Esophagus muscularis mucosa (tissue), 4 donors: ENCODE measurements around the gene ARID5B. TPM values are rescaled to one million over a fixed set of nuclear protein-coding genes. Genes with fewer than 3 reads are reported as not detected.

Experiments
- DNase-seq: peaks from one replicate; pipeline ENCODE4 v3.0.0-alpha.2; 2017; ENCODE audit errors: extremely low spot score
- H3K27ac ChIP-seq, 4 donors: fragments of 200-600 bp; sonication (generic); replicated peaks in 1 of 4; 1 replicate in 3 of 4; 2 replicates in 1 of 4; pipeline ENCODE4 v1.5.1; 2016 to 2019; ENCODE audit warnings: mild to moderate bottlenecking in 1 of 4
- H3K27me3 ChIP-seq, 4 donors: fragments of 200-600 bp; sonication (generic); one replicate each; pipeline versions ENCODE4 v1.5.1 to v1.6.0; 2016 to 2019
- H3K36me3 ChIP-seq, 4 donors: fragments of 200-600 bp; sonication (generic); one replicate each; pipeline ENCODE4 v1.5.1; 2016 to 2019
- H3K4me1 ChIP-seq, 4 donors: fragments of 200-600 bp; sonication (generic); one replicate each; pipeline ENCODE4 v1.5.1; 2016 to 2019
- H3K4me3 ChIP-seq, 4 donors: fragments of 200-600 bp; sonication (generic); 1 replicate in 2 of 4; 2 replicates in 2 of 4; pipeline ENCODE4 v1.5.1; 2016 to 2019; ENCODE audit warnings: mild to moderate bottlenecking in 4 of 4, moderate library complexity in 1 of 4
- H3K9me3 ChIP-seq, 4 donors: fragments of 200-600 bp; sonication (generic); 1 replicate in 3 of 4; 2 replicates in 1 of 4; pipeline ENCODE4 v1.5.1; 2016 to 2019
- EP300 ChIP-seq: sonication (generic); formaldehyde crosslinking; IDR thresholded peaks from one replicate; pipeline ENCODE4 v1.6.1; 2017; ENCODE audit warnings: antibody characterized with exemption
- POLR2A ChIP-seq: fragments of 450-650 bp; IDR thresholded peaks from one replicate; pipeline ENCODE4 v1.6.1; 2017; ENCODE audit warnings: antibody characterized with exemption, moderate library complexity, mild to moderate bottlenecking, low read depth
- POLR2AphosphoS5 ChIP-seq, 2 donors: sonication (generic); formaldehyde crosslinking; IDR thresholded peaks; one replicate each; pipeline ENCODE4 v1.6.1; 2017; ENCODE audit warnings: antibody characterized with exemption in 2 of 2
- WGBS: methylation state at CpG from one replicate; pipeline ENCODE4 v1.1.5; 2018; 5-methylcytosine and 5-hydroxymethylcytosine counted together
- intact Hi-C: fragments of 100-400 bp; cut with DNase I; formaldehyde crosslinking; loops from one replicate; pipeline ENCODE4 v1.15.1; 2023
- total RNA-seq, 4 donors: library from RNA; depleted of rRNA; stranded (reverse); fragments of >200 nt; gene quantifications; one replicate each; pipeline versions ENCODE4 v1.1.0 to v1.2.1, GENCODE V29; 2016
- TF ChIP-seq, protein P1 (sequence below), 3 experiments: fragments of 200-600 bp in 2 of 3; fragments of 450-650 bp in 1 of 3; sonication (generic) in 2 of 3; IDR thresholded peaks; one replicate each; pipeline ENCODE4 v1.5.1; 2017 to 2019; ENCODE audit warnings: antibody characterized with exemption in 3 of 3, mild to moderate bottlenecking in 2 of 3, moderate library complexity in 1 of 3

ARID5B gene
- total RNA-seq, 4 donors from 2014 or later = 33.6 to 150 (median 64.9) TPM

DNA sequence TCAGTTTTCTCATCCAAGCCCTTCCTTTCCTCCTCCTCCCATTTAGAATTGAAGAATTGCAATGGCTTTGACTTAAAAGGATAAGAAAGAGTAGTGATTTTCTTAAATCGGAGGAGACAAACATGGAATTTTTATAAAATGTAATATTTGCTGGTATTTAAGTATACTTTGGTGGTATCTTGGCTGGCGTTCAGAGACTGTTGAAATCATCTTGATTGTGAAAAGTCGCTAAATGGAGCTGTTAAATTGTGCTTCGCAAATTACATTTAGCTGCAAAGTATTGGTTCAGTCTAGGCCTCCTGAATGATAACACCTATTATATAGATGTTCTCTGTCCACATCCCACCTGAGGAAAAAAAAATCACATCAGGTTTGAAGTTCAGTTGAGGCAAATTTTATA, 81.8 kb downstream of the ARID5B start:
- H3K9me3 ChIP-seq = no peaks in the 10 kb centered on the region
- no peak overlapping the region for H3K4me3 ChIP-seq
- no peaks in the 10 kb centered on the region for H3K36me3 ChIP-seq
- H3K27ac ChIP-seq = no peak overlapping the region
- intact Hi-C loops = no loop called here
- no peak for DNase-seq
- peaks cover 35 to 47% (median 40%) of the 10 kb centered on the region in 4 donors for H3K4me1 ChIP-seq
- TF ChIP-seq EP300 (no peak), POLR2AphosphoS5 (IDR thresholded peaks at IDR 0.05) (no peak)
- 93% methylated on average over 4 of the region's 4 CpGs for WGBS
- H3K27me3 ChIP-seq = no peaks in the 10 kb centered on the region

DNA sequence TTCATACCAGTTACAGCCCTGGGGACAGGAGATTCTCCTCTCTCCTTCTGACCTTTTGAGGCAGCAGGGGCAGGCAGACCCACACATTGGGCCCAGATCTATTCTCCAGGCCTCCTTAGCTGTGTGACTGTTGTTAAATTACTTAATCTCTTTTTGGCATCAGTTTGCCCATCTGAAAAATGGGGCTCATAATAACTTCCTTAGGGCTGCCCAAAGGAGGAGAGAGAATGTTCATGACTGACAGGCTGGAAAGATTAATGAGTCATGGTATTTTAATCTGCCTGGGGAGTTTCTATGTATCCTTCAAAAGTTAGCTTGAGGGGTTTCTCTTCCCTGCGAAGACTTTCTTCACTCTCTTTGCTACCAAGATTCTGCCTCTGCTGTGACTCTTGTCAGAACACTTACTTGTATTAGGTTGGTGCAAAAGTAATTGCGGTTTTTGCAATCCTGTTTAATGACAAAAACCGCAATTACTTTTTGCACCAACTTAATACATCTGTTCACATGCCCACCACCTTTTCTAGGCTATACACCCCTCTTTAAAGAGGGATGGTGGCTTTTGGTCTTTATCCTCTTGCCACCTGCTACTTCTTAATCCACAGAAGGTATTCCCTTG, 83.4 kb downstream of the ARID5B start:
- H3K27me3 ChIP-seq = no peaks in the 10 kb centered on the region
- H3K9me3 ChIP-seq = no peaks in the 10 kb centered on the region
- intact Hi-C loops = no loop called here
- H3K27ac ChIP-seq = peak overlapping the region in 1 of 4 donors; percentile 36
- DNase-seq = no peak
- H3K4me1 ChIP-seq = peaks cover 38 to 48% (median 42%) of the 10 kb centered on the region in 4 donors
- TF ChIP-seq POLR2AphosphoS5 (IDR thresholded peaks at IDR 0.05) (no peak), POLR2A (no peak), EP300 (no peak)
- TF ChIP-seq, protein P1, sequence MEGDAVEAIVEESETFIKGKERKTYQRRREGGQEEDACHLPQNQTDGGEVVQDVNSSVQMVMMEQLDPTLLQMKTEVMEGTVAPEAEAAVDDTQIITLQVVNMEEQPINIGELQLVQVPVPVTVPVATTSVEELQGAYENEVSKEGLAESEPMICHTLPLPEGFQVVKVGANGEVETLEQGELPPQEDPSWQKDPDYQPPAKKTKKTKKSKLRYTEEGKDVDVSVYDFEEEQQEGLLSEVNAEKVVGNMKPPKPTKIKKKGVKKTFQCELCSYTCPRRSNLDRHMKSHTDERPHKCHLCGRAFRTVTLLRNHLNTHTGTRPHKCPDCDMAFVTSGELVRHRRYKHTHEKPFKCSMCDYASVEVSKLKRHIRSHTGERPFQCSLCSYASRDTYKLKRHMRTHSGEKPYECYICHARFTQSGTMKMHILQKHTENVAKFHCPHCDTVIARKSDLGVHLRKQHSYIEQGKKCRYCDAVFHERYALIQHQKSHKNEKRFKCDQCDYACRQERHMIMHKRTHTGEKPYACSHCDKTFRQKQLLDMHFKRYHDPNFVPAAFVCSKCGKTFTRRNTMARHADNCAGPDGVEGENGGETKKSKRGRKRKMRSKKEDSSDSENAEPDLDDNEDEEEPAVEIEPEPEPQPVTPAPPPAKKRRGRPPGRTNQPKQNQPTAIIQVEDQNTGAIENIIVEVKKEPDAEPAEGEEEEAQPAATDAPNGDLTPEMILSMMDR (IDR thresholded peaks at IDR 0.05) = no peak
- no peaks in the 10 kb centered on the region for H3K36me3 ChIP-seq
- WGBS = 93% methylated on average over 3 of the region's 3 CpGs
- H3K4me3 ChIP-seq = no peak overlapping the region

DNA sequence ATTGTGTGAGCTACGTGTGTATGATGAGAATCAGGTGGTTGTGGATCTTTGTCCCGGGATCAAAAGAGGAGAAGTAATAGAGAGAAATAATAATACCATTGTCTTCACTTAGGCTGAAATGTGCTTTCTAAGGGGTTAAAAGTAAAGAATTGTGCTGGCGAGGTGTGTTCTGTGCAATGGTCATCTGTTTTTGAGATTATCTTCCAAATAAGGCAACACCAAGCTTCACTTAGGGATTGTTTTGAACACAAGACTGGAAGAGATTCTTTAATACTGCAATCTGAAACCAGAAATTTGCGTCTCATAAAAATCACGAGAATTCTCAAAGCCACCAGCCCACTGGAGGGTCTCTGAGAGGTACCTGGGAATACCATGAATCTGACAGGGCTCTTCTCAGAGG, 84.2 kb downstream of the ARID5B start:
- Histone ChIP-seq H3K9me3 (no peaks in the 10 kb centered on the region), H3K27ac (peak overlapping the region; percentile 65 to 76 (median 70)), H3K36me3 (no peaks in the 10 kb centered on the region), H3K4me3 (no peak overlapping the region), H3K27me3 (no peaks in the 10 kb centered on the region), H3K4me1 (peaks cover 30 to 41% (median 35%) of the 10 kb centered on the region in 4 donors)
- intact Hi-C loops = no loop called here
- TF ChIP-seq EP300 (no peak), POLR2A (no peak), POLR2AphosphoS5 (IDR thresholded peaks at IDR 0.05) (no peak)
- TF ChIP-seq, protein P1 (IDR thresholded peaks at IDR 0.05) = no peak
- no peak for DNase-seq
- 85% methylated on average over 5 of the region's 5 CpGs for WGBS

DNA sequence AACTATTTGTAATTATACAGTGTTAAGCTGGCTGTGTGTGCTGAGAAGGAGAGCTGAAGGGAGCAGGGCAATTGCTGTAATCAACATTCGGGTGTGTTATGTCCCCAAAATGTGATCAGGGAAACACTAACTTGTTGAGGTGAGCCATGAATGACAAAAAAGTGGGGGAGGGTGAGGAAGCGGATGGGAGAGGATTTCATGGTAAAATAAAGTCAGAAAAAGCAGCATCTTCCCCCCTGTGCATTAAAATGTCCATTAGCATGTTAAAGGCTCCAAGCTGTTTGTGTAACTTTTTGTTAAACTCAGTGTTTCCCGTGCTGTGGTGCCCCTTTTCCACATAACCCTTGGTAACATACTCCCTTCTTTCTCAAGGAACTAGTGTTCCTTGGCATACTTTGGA, 84.9 kb downstream of the ARID5B start:
- WGBS = 82% methylated on average over 3 of the region's 3 CpGs
- intact Hi-C loops = no loop called here

GRCh38 chr10:61986788-61987492, 85.4 kb downstream of the ARID5B start:
- H3K36me3 ChIP-seq = no peaks in the 10 kb centered on the region
- H3K9me3 ChIP-seq = no peaks in the 10 kb centered on the region
- no peak for TF ChIP-seq POLR2AphosphoS5 (IDR thresholded peaks at IDR 0.05)
- TF ChIP-seq POLR2A = no peak
- TF ChIP-seq, protein P1 (IDR thresholded peaks at IDR 0.05) = no peak
- TF ChIP-seq EP300 = no peak
- H3K4me1 ChIP-seq = peaks cover 31 to 40% (median 38%) of the 10 kb centered on the region in 4 donors
- WGBS = 73% methylated on average over 6 of the region's 6 CpGs
- no peaks in the 10 kb centered on the region for H3K27me3 ChIP-seq
- peak overlapping the region; percentile 65 to 76 (median 70) for H3K27ac ChIP-seq
- no peak overlapping the region for H3K4me3 ChIP-seq
- no peak for DNase-seq
- intact Hi-C loops = no loop called here

More for the DNA sequence above, 84.9 kb downstream of the ARID5B start:
- Histone ChIP-seq H3K27me3 (no peaks in the 10 kb centered on the region), H3K4me3 (no peak overlapping the region), H3K36me3 (no peaks in the 10 kb centered on the region), H3K4me1 (peaks cover 28 to 39% (median 35%) of the 10 kb centered on the region in 4 donors), H3K9me3 (no peaks in the 10 kb centered on the region), H3K27ac (peak overlapping the region; percentile 65 to 76 (median 70))
- no peak for DNase-seq
- TF ChIP-seq POLR2A (no peak), POLR2AphosphoS5 (IDR thresholded peaks at IDR 0.05) (no peak), EP300 (no peak)
- TF ChIP-seq, protein P1 (IDR thresholded peaks at IDR 0.05) = no peak
